GM18870 (cell line): ENCODE measurements around the gene HSPA1B.

Experiments used
- ATAC-seq: cut with Tn5 transposase; IDR thresholded peaks from one replicate; pipeline ENCODE4 v1.9.1; 2021; ENCODE audit warnings: moderate library complexity; ENCODE audit not compliant: unreplicated experiment

HSPA1B gene

GRCh38 chr6:31877125-31877650 is 49.6 kb downstream of the HSPA1B start:
- ATAC-seq = no peak

GRCh38 chr6:31877651-31878161 is 50.2 kb downstream of the HSPA1B start:
- no peak for ATAC-seq

- no peak for ATAC-seq
Observed at GRCh38 chr6:31878222-31878621, 50.7 kb downstream of the HSPA1B start.

GRCh38 chr6:31878726-31879125 is 51.2 kb downstream of the HSPA1B start, which contains the start of gene SLC44A4:
Gene SLC44A4 (minus strand): TSS chr6:31878997. CDS start chr6:31878980, 17 bp downstream.
- no peak for ATAC-seq

GRCh38 chr6:31879143-31879542 is 51.6 kb downstream of the HSPA1B start:
- ATAC-seq = no peak
